Upper lobe of left lung (tissue), 6 donors: ENCODE results near the gene KLHL29. TPM values are rescaled to one million over a fixed set of nuclear protein-coding genes. Genes with fewer than 3 reads are reported as not detected.

Experiments used
- ATAC-seq, 2 donors: fragments of 200-7000 bp; cut with Tn5 transposase; one replicate each; pipeline ENCODE4 v1.9.1; 2022; ENCODE audit warnings: mild to moderate bottlenecking in 2 of 2, moderate library complexity in 2 of 2; ENCODE audit not compliant: low FRiP score in 2 of 2
- DNase-seq, 2 donors: peaks; one replicate each; pipeline ENCODE4 v3.0.0-alpha.2; 2019 to 2020
- H3K27ac ChIP-seq, 4 donors: fragments of 200-600 bp; sonication (generic); one replicate each; pipeline ENCODE4 v1.5.1; 2016 to 2019
- H3K27me3 ChIP-seq, 4 donors: fragments of 200-600 bp; sonication (generic); one replicate each; pipeline ENCODE4 v1.5.1; 2017 to 2019
- H3K36me3 ChIP-seq, 4 donors: fragments of 200-600 bp; sonication (generic); one replicate each; pipeline ENCODE4 v1.5.1; 2016 to 2019
- H3K4me1 ChIP-seq, 4 donors: fragments of 200-600 bp; sonication (generic); one replicate each; pipeline ENCODE4 v1.5.1; 2018 to 2019
- H3K4me3 ChIP-seq, 4 donors: fragments of 200-600 bp; sonication (generic); one replicate each; pipeline ENCODE4 v1.5.1; 2017 to 2019; ENCODE audit warnings: mild to moderate bottlenecking in 2 of 4, moderate library complexity in 1 of 4
- H3K9me3 ChIP-seq, 4 donors: fragments of 200-600 bp; sonication (generic); one replicate each; pipeline ENCODE4 v1.5.1; 2018 to 2019
- EP300 ChIP-seq, 4 donors: sonication (generic); formaldehyde crosslinking; IDR thresholded peaks; one replicate each; pipeline ENCODE4 v1.5.1; 2017; ENCODE audit warnings: antibody characterized with exemption in 4 of 4, control low read depth in 2 of 4
- POLR2A ChIP-seq, 4 donors: fragments of 450-650 bp; IDR thresholded peaks; one replicate each; pipeline ENCODE4 v1.5.1; 2016 to 2017; ENCODE audit warnings: antibody characterized with exemption in 4 of 4, mild to moderate bottlenecking in 2 of 4
- POLR2AphosphoS5 ChIP-seq, 2 donors: sonication (generic); formaldehyde crosslinking; IDR thresholded peaks; one replicate each; pipeline ENCODE4 v1.5.1; 2017; ENCODE audit warnings: antibody characterized with exemption in 2 of 2
- WGBS, 2 donors: methylation state at CpG; one replicate each; pipeline ENCODE4 v1.1.5; 2017 to 2018; 5-methylcytosine and 5-hydroxymethylcytosine counted together
- total RNA-seq, 6 donors: library from RNA; depleted of rRNA in 4 of 6; stranded (reverse); fragments of >200 nt in 4 of 6; gene quantifications; one replicate each; pipeline versions ENCODE4 v1.1.0 to v1.2.1, GENCODE V29; 2016 to 2021
- TF ChIP-seq, protein P1 (sequence below), 6 experiments: fragments of 450-650 bp in 4 of 6; fragments of 200-600 bp in 2 of 6; sonication (generic) in 2 of 6; IDR thresholded peaks; one replicate each; pipeline ENCODE4 v1.5.1; 2016 to 2019; ENCODE audit warnings: antibody characterized with exemption in 6 of 6
- donor health status: DM: no; HTN: no; CAD: no; lungs with moderate emphysema.
- donor health status: DM: no; HTN: yes; CAD: no; lungs with severe emphysema.

Gene KLHL29
- total RNA-seq, 6 donors from 2014 or later = 8.6 to 34.4 (median 18.2) TPM

GRCh38 chr2:23655934-23656596 lies 271.1 kb downstream of the KLHL29 start:
- no peaks in the 10 kb centered on the region for H3K27me3 ChIP-seq
- WGBS, 2 donors = 77 to 82% methylated on average over 16 to 19 of the region's 19 CpGs
- ATAC-seq = no peak

GRCh38 chr2:23656597-23656973 lies 271.6 kb downstream of the KLHL29 start:
- H3K27me3 ChIP-seq = no peaks in the 10 kb centered on the region
- ATAC-seq = no peak
- WGBS, 2 donors = 51 to 58% methylated on average over 10 of the region's 10 CpGs

More at GRCh38 chr2:23655934-23656596, 271.1 kb downstream of the KLHL29 start:
- Histone ChIP-seq H3K36me3 (no peaks in the 10 kb centered on the region), H3K4me1 (no peaks in the 10 kb centered on the region), H3K27ac (no peak overlapping the region), H3K4me3 (no peak overlapping the region), H3K9me3 (no peaks in the 10 kb centered on the region)
- TF ChIP-seq, protein P1, sequence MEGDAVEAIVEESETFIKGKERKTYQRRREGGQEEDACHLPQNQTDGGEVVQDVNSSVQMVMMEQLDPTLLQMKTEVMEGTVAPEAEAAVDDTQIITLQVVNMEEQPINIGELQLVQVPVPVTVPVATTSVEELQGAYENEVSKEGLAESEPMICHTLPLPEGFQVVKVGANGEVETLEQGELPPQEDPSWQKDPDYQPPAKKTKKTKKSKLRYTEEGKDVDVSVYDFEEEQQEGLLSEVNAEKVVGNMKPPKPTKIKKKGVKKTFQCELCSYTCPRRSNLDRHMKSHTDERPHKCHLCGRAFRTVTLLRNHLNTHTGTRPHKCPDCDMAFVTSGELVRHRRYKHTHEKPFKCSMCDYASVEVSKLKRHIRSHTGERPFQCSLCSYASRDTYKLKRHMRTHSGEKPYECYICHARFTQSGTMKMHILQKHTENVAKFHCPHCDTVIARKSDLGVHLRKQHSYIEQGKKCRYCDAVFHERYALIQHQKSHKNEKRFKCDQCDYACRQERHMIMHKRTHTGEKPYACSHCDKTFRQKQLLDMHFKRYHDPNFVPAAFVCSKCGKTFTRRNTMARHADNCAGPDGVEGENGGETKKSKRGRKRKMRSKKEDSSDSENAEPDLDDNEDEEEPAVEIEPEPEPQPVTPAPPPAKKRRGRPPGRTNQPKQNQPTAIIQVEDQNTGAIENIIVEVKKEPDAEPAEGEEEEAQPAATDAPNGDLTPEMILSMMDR (IDR thresholded peaks at IDR 0.05) = no peak
- TF ChIP-seq POLR2A (IDR thresholded peaks at IDR 0.05) (no peak), EP300 (IDR thresholded peaks at IDR 0.05) (no peak), POLR2AphosphoS5 (IDR thresholded peaks at IDR 0.05) (no peak)
- DNase-seq = no peak

DNA sequence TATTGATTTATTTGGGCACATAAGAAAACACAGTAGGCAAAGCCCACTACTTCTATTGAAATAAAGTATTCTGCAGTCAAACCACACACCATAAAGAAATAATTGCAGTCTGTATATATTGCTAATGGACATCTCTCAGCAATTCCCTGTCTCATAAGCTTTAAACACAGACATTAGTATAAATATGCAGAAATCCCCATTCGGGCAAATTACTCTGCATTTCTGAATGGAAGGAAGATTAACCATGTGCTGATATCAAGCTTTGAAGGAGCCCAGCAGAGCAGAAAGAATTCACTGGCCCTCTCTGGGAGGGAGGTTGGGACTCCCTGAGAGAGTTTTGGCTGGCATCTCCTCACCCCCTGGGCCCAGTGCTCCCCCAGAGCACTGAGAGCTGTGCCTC lies 272.4 kb downstream of the KLHL29 start:
- TF ChIP-seq POLR2AphosphoS5 (IDR thresholded peaks at IDR 0.05) (no peak), EP300 (IDR thresholded peaks at IDR 0.05) (no peak), POLR2A (IDR thresholded peaks at IDR 0.05) (no peak)
- TF ChIP-seq, protein P1 (IDR thresholded peaks at IDR 0.05) = no peak
- H3K4me1 ChIP-seq = no peaks in the 10 kb centered on the region
- H3K4me3 ChIP-seq = no peak overlapping the region
- no peaks in the 10 kb centered on the region for H3K27me3 ChIP-seq
- 82 to 92% methylated on average over 1 of the region's 1 CpG for whole genome bisulfite sequencing, 2 donors
- ATAC-seq (no peak), DNase-seq (no peak)
- H3K27ac ChIP-seq = no peak overlapping the region
- H3K9me3 ChIP-seq = no peaks in the 10 kb centered on the region
- no peaks in the 10 kb centered on the region for H3K36me3 ChIP-seq

More at GRCh38 chr2:23656597-23656973, 271.6 kb downstream of the KLHL29 start:
- Histone ChIP-seq H3K27ac (no peak overlapping the region), H3K9me3 (no peaks in the 10 kb centered on the region), H3K4me1 (no peaks in the 10 kb centered on the region), H3K36me3 (no peaks in the 10 kb centered on the region), H3K4me3 (no peak overlapping the region)
- TF ChIP-seq POLR2A (IDR thresholded peaks at IDR 0.05) = no peak
- TF ChIP-seq, protein P1 (IDR thresholded peaks at IDR 0.05) = no peak
- no peak for DNase-seq

DNA sequence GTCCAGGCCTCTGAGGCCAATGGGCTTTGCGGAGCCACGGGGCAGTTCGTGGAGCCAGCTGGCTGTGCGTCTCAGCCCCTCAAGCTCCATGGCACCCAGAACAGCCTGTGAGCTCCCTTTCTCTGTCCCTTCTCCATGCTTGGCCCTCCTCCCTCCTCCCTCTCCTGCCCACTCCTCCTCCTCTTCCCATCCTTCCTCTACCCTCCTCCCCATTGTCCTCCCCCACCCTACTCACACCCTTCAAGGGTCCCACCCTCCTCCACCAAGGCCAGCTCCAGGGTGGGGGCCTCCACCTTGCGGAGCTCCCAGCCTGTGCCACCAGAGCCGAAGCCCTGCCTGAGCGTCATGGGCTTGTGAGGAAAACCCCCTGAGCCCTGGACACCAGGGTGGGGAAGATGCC lies 273.0 kb downstream of the KLHL29 start:
- no peaks in the 10 kb centered on the region for H3K36me3 ChIP-seq
- no peak overlapping the region for H3K4me3 ChIP-seq
- TF ChIP-seq POLR2A (IDR thresholded peaks at IDR 0.05) = no peak
- TF ChIP-seq, protein P1 (IDR thresholded peaks at IDR 0.05) = no peak
- no peak for TF ChIP-seq POLR2AphosphoS5 (IDR thresholded peaks at IDR 0.05)
- TF ChIP-seq EP300 (IDR thresholded peaks at IDR 0.05) = no peak
- WGBS, 2 donors = 94 to 96% methylated on average over 7 of the region's 7 CpGs
- DNase-seq = no peak
- H3K4me1 ChIP-seq = peaks cover 0 to 3% (median under 1%) of the 10 kb centered on the region in 4 donors
- H3K27ac ChIP-seq = no peak overlapping the region
- no peaks in the 10 kb centered on the region for H3K9me3 ChIP-seq
- ATAC-seq = no peak
- no peaks in the 10 kb centered on the region for H3K27me3 ChIP-seq

DNA sequence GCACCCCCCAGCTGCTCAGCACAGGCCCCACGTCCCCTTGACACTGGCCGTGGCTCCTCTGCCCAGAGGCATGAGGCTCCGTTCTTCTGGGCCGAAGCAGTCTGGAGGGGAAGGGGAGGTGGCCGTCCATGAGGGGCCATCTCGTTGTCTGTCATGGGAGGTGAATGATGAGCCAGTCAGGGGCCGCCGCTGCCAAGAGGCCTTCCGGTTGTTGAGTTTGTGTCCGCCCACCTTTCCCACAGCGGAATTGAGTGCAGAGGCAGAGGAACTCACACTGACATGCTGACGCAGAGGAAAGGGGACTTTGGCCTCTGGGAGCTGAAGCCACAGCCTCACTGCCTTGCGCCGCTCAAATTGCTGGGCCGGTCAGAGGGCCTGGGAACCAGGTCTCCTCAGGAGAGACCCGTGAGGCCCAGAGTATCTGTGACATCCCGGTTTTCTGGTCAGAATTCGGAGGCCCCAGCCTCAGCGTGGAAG lies 273.5 kb downstream of the KLHL29 start:
- no peaks in the 10 kb centered on the region for H3K36me3 ChIP-seq
- ATAC-seq (no peak), DNase-seq (no peak)
- no peaks in the 10 kb centered on the region for H3K9me3 ChIP-seq
- no peaks in the 10 kb centered on the region for H3K27me3 ChIP-seq
- peaks cover 0 to 9% (median 2%) of the 10 kb centered on the region in 4 donors for H3K4me1 ChIP-seq
- H3K4me3 ChIP-seq = no peak overlapping the region
- TF ChIP-seq, protein P1 (IDR thresholded peaks at IDR 0.05) = no peak
- TF ChIP-seq POLR2AphosphoS5 (IDR thresholded peaks at IDR 0.05) (no peak), POLR2A (IDR thresholded peaks at IDR 0.05) (no peak), EP300 (IDR thresholded peaks at IDR 0.05) (no peak)
- WGBS, 2 donors = 53 to 66% methylated on average over 4 to 19 of the region's 19 CpGs
- no peak overlapping the region for H3K27ac ChIP-seq
